ENCODE data around the gene GUCA1A. TPM values are rescaled to one million over a fixed set of nuclear protein-coding genes. Genes with fewer than 3 reads are reported as not detected.
"Not testable (repeated sequence)": the region's sequence is repeated elsewhere in the genome, so short reads cannot be mapped to it uniquely, and the experiment has no call there.

GUCA1A gene
- total RNA-seq, 1 experiment from 2014 or later: not detected

GRCh38 chr6:42171813-42172581 is 1.2 kb upstream of the GUCA1A start:
- DNase-seq (ENCODE audit: low read depth): no peak

GRCh38 chr6:42175860-42176259 is 2.7 kb downstream of the GUCA1A start:
- DNase-seq (ENCODE audit: low read depth): no peak

GRCh38 chr6:42176981-42177380 is 3.8 kb downstream of the GUCA1A start:
- DNase-seq (ENCODE audit: low read depth): no peak

GRCh38 chr6:42177514-42178364 is 4.6 kb downstream of the GUCA1A start:
- DNase-seq (ENCODE audit: low read depth): no peak

- no peak for DNase-seq (ENCODE audit: low read depth)
Observed at GRCh38 chr6:42179261-42179944, 6.2 kb downstream of the GUCA1A start.

DNA sequence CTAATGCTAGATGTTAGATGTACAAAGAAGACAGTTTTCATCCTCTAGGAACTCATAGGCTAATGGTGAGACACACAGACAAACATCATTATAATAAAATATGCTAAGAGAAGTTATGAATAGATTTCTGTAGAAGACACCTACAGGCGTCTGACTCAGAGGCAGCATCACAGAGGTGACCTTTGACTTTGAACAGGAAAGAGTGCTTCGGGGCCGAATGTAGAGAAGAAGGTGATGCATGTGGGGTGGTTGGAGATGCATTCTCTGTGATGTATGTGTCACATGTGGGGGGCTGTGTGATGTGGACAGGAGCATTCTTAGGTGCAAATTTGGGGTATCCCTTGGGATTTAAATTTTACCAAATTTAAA is 6.8 kb downstream of the GUCA1A start:
- no peak for DNase-seq (ENCODE audit: low read depth)

DNA sequence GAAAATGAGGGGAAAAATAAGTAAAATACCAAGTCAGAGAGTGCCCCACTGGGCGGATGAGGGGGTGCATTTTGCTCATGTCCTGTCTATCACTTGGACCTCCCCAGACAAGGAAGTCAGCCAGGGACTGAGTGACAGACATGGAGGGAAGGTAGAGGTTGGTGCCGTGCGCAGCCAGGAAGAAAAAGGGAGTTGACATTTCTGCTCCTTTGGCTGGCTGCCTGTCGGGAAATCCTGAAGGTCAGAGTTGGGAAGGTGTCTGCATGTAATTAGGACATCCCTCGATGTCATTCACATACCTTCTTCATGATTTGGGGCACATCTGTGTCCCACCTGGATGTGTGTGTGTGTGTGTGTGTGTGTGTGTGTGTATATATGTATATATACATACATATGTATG is 8.9 kb downstream of the GUCA1A start:
- no peak for DNase-seq (ENCODE audit: low read depth)

GRCh38 chr6:42184475-42184874 is 11.3 kb downstream of the GUCA1A start:
- no peak for DNase-seq (ENCODE audit: low read depth)

GRCh38 chr6:42185597-42185996 is 12.4 kb downstream of the GUCA1A start:
- no peak for DNase-seq (ENCODE audit: low read depth)

GRCh38 chr6:42188406-42188805 is 15.2 kb downstream of the GUCA1A start:
- DNase-seq (ENCODE audit: low read depth): no peak

DNA sequence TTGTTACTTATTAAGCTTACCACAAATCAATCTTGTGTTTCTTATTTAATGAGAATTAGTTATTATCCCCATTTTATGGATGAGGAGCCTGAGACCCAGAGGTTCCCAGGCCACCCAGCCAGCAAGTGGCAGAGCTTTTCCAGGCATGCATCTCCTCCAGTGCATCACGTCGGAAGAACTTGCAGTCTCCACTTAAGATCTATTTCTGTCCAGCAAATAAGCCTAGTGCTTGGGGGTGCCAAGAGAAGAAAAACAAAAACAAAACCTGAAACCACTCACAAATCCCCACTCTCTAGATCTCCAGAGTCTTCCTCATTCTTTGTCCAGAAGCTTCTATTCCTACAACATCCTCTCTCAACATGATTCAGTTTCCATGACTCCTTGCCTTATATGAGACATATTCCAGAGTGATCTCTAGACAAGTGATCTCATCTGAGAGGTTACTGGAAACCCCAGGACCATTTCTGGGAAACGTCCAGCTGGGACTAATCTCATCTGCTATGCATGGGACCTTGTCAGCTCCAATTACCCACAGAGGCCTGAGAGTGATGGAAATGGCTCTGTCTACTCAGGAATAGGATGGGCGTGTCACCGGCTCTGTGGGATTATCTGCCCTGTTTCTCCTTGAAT is 17.5 kb downstream of the GUCA1A start:
- peak; percentile 35 for DNase-seq (ENCODE audit: low read depth)

GRCh38 chr6:42192385-42192784 is 19.2 kb downstream of the GUCA1A start:
- not testable (repeated sequence) for DNase-seq (ENCODE audit: low read depth)

GRCh38 chr6:42193491-42193894 is 20.3 kb downstream of the GUCA1A start:
- DNase-seq (ENCODE audit: low read depth): no peak

GRCh38 chr6:42194056-42194455 is 20.9 kb downstream of the GUCA1A start:
- no peak for DNase-seq (ENCODE audit: low read depth)

- DNase-seq (ENCODE audit: low read depth): no peak
Observed at GRCh38 chr6:42195415-42195814, 22.3 kb downstream of the GUCA1A start.

- peak; percentile 78 for DNase-seq (ENCODE audit: low read depth)
Observed at GRCh38 chr6:42197555-42198362, 24.6 kb downstream of the GUCA1A start.

- peak; percentile 70 for DNase-seq (ENCODE audit: low read depth)
Observed at GRCh38 chr6:42199106-42199981, 26.2 kb downstream of the GUCA1A start.

GRCh38 chr6:42200035-42200434 is 26.9 kb downstream of the GUCA1A start:
- DNase-seq (ENCODE audit: low read depth): peak; percentile 83

DNA sequence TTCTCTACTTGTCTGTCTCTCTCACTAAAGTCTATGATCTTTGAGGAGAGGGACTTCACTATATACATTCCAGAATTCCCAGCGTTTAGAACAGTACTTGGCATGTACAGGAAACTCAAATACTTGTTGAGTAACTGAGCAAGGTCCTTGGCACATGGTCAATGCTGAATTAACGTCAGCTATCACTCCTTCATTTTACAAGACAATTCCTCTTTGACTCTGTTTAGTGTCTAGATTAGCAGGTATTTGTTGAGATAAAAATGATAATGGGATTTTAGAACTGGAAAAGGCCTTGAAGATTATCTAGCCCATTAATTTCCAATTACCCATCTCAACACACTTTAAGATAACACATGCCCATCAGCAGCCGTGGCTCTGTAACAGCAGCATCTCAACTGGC is 28.2 kb downstream of the GUCA1A start:
- no peak for DNase-seq (ENCODE audit: low read depth)
